Fibroblast of mammary gland (primary cell): ENCODE measurements around the gene EFNA5.

Experiments
- DNase-seq: peaks from one replicate; pipeline ENCODE4 v3.0.0-alpha.2; 2010; ENCODE audit warnings: low read depth
- H3K4me3 ChIP-seq: 2 replicates; pipeline ENCODE4 v1.5.1; 2011; ENCODE audit warnings: low read depth, mild to moderate bottlenecking, low read length, moderate library complexity; ENCODE audit not compliant: control insufficient read depth
- TF ChIP-seq, protein P1 (sequence below): conservative IDR thresholded peaks from 2 replicates; pipeline ENCODE4 v1.5.1; 2011; ENCODE audit warnings: low read depth, low read length, inconsistent platforms; ENCODE audit not compliant: control insufficient read depth, insufficient read depth

The EFNA5 gene

GRCh38 chr5:107400328-107400727 lies 270.4 kb downstream of the EFNA5 start:
- no peak for DNase-seq
- TF ChIP-seq, protein P1, sequence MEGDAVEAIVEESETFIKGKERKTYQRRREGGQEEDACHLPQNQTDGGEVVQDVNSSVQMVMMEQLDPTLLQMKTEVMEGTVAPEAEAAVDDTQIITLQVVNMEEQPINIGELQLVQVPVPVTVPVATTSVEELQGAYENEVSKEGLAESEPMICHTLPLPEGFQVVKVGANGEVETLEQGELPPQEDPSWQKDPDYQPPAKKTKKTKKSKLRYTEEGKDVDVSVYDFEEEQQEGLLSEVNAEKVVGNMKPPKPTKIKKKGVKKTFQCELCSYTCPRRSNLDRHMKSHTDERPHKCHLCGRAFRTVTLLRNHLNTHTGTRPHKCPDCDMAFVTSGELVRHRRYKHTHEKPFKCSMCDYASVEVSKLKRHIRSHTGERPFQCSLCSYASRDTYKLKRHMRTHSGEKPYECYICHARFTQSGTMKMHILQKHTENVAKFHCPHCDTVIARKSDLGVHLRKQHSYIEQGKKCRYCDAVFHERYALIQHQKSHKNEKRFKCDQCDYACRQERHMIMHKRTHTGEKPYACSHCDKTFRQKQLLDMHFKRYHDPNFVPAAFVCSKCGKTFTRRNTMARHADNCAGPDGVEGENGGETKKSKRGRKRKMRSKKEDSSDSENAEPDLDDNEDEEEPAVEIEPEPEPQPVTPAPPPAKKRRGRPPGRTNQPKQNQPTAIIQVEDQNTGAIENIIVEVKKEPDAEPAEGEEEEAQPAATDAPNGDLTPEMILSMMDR = no peak
- H3K4me3 ChIP-seq = no peak overlapping the region

DNA sequence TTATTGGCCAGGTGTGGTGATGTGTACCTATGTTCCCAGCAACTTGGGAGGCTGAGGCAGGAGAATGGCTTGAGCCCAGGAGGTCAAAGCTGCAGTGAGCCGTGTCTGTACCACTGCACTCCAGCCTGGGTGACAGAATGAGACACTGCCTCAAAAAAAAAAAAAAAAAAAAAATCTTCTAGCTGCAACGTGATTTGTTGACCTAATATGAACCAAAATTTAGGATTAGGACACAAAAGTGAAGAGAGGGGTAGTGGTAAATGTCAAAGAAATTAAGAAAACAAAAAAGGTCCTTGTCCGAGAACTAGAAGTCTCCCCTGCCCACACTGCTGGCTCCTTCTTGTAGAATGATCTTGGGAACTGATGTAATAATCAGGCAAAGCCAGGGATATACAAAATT lies 272.0 kb downstream of the EFNA5 start:
- no peak for DNase-seq
- TF ChIP-seq, protein P1 = no peak
- no peak overlapping the region for H3K4me3 ChIP-seq

DNA sequence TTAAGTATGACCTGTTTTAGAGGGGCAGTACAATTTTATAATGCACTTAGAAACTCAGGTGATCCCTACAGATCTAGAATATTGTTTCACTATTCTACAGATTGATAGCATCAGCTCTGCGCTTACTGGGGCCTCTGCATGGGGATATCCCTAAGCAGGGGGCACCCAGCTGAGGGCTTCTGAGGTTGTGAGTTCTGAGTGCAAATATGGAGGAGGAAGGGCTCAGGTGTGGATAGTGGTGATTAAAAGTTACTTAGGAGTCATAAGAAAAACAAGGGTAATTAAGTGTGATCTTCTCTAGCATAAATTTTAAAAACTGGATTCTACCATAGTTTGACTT lies 274.4 kb downstream of the EFNA5 start:
- H3K4me3 ChIP-seq = no peak overlapping the region
- TF ChIP-seq, protein P1 = no peak
- no peak for DNase-seq

GRCh38 chr5:107395632-107396350 lies 274.9 kb downstream of the EFNA5 start:
- DNase-seq = no peak
- no peak overlapping the region for H3K4me3 ChIP-seq
- TF ChIP-seq, protein P1 = no peak

DNA sequence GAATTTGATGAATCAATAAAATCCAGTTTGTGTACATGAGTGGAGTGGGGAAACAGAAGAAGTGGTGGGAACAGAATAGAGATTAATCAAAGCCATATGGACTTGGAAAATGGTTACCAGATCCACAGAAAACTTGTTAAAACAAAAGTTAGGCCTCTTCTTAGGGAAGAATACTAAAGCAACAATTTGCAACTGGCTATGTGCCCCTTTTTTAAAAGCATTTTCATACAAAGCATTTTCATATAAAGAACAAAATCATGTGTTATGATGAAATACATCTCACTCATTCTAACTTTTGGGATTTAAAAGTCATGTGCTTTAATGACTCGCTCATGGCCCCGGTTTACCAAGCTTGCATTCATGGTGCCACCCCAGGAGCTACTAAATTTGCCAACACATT lies 276.9 kb downstream of the EFNA5 start:
- TF ChIP-seq, protein P1 = no peak
- no peak overlapping the region for H3K4me3 ChIP-seq
- DNase-seq = peak; percentile 35

DNA sequence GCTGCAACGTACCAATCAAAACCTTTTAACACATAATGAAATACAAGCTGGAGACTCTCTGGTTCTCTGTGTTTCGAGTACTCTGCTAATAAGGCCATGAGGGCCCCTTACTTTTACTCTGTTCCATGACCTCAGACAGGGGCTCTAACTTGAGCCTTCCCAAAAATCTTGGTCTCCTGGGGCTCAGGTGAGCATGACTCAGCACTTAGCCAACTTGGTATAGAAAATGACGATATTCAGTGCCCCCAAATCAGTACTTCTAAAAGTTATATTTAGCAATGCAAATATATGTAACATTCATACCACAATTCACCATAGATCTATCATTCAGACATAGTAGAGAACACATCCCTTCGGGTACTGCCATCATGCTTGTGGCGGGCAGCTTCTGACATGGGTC lies 278.9 kb downstream of the EFNA5 start:
- H3K4me3 ChIP-seq = no peak overlapping the region
- TF ChIP-seq, protein P1 = no peak
- no peak for DNase-seq

- no peak for DNase-seq
- TF ChIP-seq, protein P1 = no peak
- H3K4me3 ChIP-seq = no peak overlapping the region
These were observed 281.0 kb downstream of the EFNA5 start for GRCh38 chr5:107389775-107390148.
